Heart left ventricle (tissue), 16 donors: ENCODE data around the gene FYCO1. TPM values are rescaled to one million over a fixed set of nuclear protein-coding genes. Genes with fewer than 3 reads are reported as not detected.

ENCODE experiments used
- ATAC-seq, 4 donors: fragments of 200-7000 bp; cut with Tn5 transposase; one replicate each; pipeline ENCODE4 v1.9.1; 2020 to 2022; ENCODE audit warnings: moderate library complexity in 4 of 4, mild to moderate bottlenecking in 3 of 4, moderate number of reproducible peaks in 1 of 4
- DNase-seq, 5 donors: peaks; one replicate each; pipeline ENCODE4 v3.0.0-alpha.2; 2020
- H3K27ac ChIP-seq, 12 donors: fragments of 200-600 bp; sonication (generic) in 4 of 12; one replicate each; pipeline versions ENCODE4 v1.5.0 to v1.8.0; 2016 to 2022; ENCODE audit warnings: mild to moderate bottlenecking in 2 of 12
- H3K27me3 ChIP-seq, 9 donors: fragments of 200-600 bp; sonication (generic) in 2 of 9; one replicate each; pipeline versions ENCODE4 v1.5.1 to v1.8.0; 2016 to 2022; ENCODE audit warnings: mild to moderate bottlenecking in 3 of 9
- H3K36me3 ChIP-seq, 9 donors: fragments of 200-600 bp; sonication (generic) in 2 of 9; one replicate each; pipeline versions ENCODE4 v1.5.0 to v1.8.0; 2018 to 2022; ENCODE audit warnings: mild to moderate bottlenecking in 2 of 9
- H3K4me1 ChIP-seq, 12 donors: fragments of 200-600 bp; sonication (generic) in 4 of 12; one replicate each; pipeline versions ENCODE4 v1.5.0 to v1.8.0; 2016 to 2022; ENCODE audit warnings: mild to moderate bottlenecking in 3 of 12
- H3K4me3 ChIP-seq, 12 donors: fragments of 200-600 bp; sonication (generic) in 4 of 12; one replicate each; pipeline versions ENCODE4 v1.5.0 to v1.8.0; 2017 to 2022; ENCODE audit warnings: mild to moderate bottlenecking in 9 of 12, moderate library complexity in 4 of 12
- H3K9me3 ChIP-seq, 12 donors: fragments of 200-600 bp; sonication (generic) in 4 of 12; one replicate each; pipeline versions ENCODE4 v1.5.0 to v1.8.0; 2016 to 2022; ENCODE audit warnings: mild to moderate bottlenecking in 1 of 12
- CTCF ChIP-seq, 12 donors: fragments of 200-600 bp; sonication (generic) in 4 of 12; IDR thresholded peaks; one replicate each; pipeline versions ENCODE4 v1.5.0 to v1.8.0; 2018 to 2022; ENCODE audit warnings: antibody characterized with exemption in 12 of 12, mild to moderate bottlenecking in 5 of 12
- POLR2A ChIP-seq, 2 donors: fragments of 450-650 bp; IDR thresholded peaks; one replicate each; pipeline ENCODE4 v1.6.1; 2017; ENCODE audit warnings: antibody characterized with exemption in 2 of 2, mild to moderate bottlenecking in 2 of 2, moderate library complexity in 2 of 2
- WGBS, 4 donors: extraction: QIAGEN DNeasy Blood & Tissue Kit in 2 of 4; methylation state at CpG; one replicate each; pipeline versions ENCODE4 v1.1.5 to v1.1.7; 2013 to 2018; 5-methylcytosine and 5-hydroxymethylcytosine counted together
- intact Hi-C, 10 donors: fragments of 100-400 bp; cut with DNase I; formaldehyde crosslinking; loops; one replicate each; pipeline versions ENCODE4 v1.11.1 to v1.14.2; 2022
- polyA plus RNA-seq, 2 donors: library from polyadenylated mRNA; stranded (reverse); fragments of 200-250 nt; gene quantifications; one replicate each; pipeline ENCODE4 v1.2.3, GENCODE V29; 2013
- total RNA-seq, 9 donors: library from RNA; depleted of rRNA in 2 of 9; stranded (reverse); fragments of >200 nt in 2 of 9; fragmentation: NEBNext Ultra II Directional in 3 of 9; extraction: Animal tissue kit (Norgen Biotek cat#: 25700) in 3 of 9; gene quantifications; one replicate each; pipeline versions ENCODE4 v1.1.0 to v1.2.4, GENCODE V29; 2016 to 2023
- donor health status: ischemic (EF 13 %, LVEDD 7.1; RV severe dilation, severe dysfunction).
- donor health status: healthy with polysubstance abuse.
- donor health status: DM: no; HTN: yes; CAD: no.
- donor health status: DM: no; HTN: no; CAD: no.
- donor health status: ischemic (EF 25% LVEDD 6.9; RV normal size, moderate dysfunction).
- donor health status: ischemic (EF 25% LVEDD 5.7; RV mildly dilated, moderate dysfunction).
- donor health status: healthy.
- donor health status: DM: yes; HTN: yes; CAD: no.
- donor health status: ischemic (EF 35%, LVEDD 5.7; RV mildly dilated, moderate dysfunction).
- donor health status: nonischemic (EF 11% LVEDD 7.7; RV severe dilation, severe dysfunction).
- donor health status: DM: yes; HTN: yes; CAD: no.
- donor health status: PGD.
- donor health status: ischemic (EF 29% LVEDD 5.4; RV normal size, mild dysfunction).
- donor health status: nonischemic (EF 23%, LVEDD 6.1; RV moderate dilation, normal function).

FYCO1 gene
- total and polyA plus RNA-seq, 11 donors: 18.5 to 195 (median 139) TPM

GRCh38 chr3:46022909-46023785 is 27.5 kb upstream of the FYCO1 start:
- H3K4me3 ChIP-seq: no peak overlapping the region
- WGBS, 4 donors: 88 to 92% (median 91%) methylated on average over 34 of the region's 34 CpGs
- no peaks in the 10 kb centered on the region for H3K36me3 ChIP-seq
- no peak overlapping the region for H3K27ac ChIP-seq
- no peak for TF ChIP-seq CTCF (IDR thresholded peaks at IDR 0.05)
- TF ChIP-seq POLR2A (IDR thresholded peaks at IDR 0.05): no peak
- peaks cover 0 to 15% (median 6%) of the 10 kb centered on the region in 12 donors for H3K9me3 ChIP-seq
- no peaks in the 10 kb centered on the region for H3K4me1 ChIP-seq
- no peak for ATAC-seq
- intact Hi-C loops: no loop called here
- H3K27me3 ChIP-seq: no peaks in the 10 kb centered on the region
- DNase-seq: no peak

- TF ChIP-seq POLR2A (IDR thresholded peaks at IDR 0.05) (no peak), CTCF (IDR thresholded peaks at IDR 0.05) (no peak)
- Histone ChIP-seq H3K36me3 (no peaks in the 10 kb centered on the region), H3K4me3 (no peak overlapping the region), H3K27me3 (no peaks in the 10 kb centered on the region), H3K9me3 (no peaks in the 10 kb centered on the region), H3K27ac (no peak overlapping the region), H3K4me1 (peaks cover 0 to 5% (median 0%) of the 10 kb centered on the region in 12 donors)
- DNase-seq (no peak), ATAC-seq (no peak)
- WGBS, 4 donors: 97 to 99% (median 97%) methylated on average over 7 to 8 of the region's 8 CpGs
- intact Hi-C loops: no loop called here
These were observed 25.9 kb upstream of the FYCO1 start for GRCh38 chr3:46021516-46021915.

- H3K36me3 ChIP-seq: no peaks in the 10 kb centered on the region
- DNase-seq (no peak), ATAC-seq (no peak)
- TF ChIP-seq POLR2A (IDR thresholded peaks at IDR 0.05) (no peak), CTCF (IDR thresholded peaks at IDR 0.05) (no peak)
- WGBS, 4 donors: 93 to 96% (median 95%) methylated on average over 35 to 37 of the region's 37 CpGs
- no peaks in the 10 kb centered on the region for H3K27me3 ChIP-seq
- intact Hi-C loops: no loop called here
- no peaks in the 10 kb centered on the region for H3K9me3 ChIP-seq
- H3K4me1 ChIP-seq: peaks cover 0 to 5% (median 0%) of the 10 kb centered on the region in 12 donors
- no peak overlapping the region for H3K4me3 ChIP-seq
- no peak overlapping the region for H3K27ac ChIP-seq
These were observed 25.3 kb upstream of the FYCO1 start for GRCh38 chr3:46020766-46021510.

- no peak for TF ChIP-seq CTCF (IDR thresholded peaks at IDR 0.05)
- TF ChIP-seq POLR2A (IDR thresholded peaks at IDR 0.05): no peak
- peaks cover 0 to 5% (median 0%) of the 10 kb centered on the region in 12 donors for H3K4me1 ChIP-seq
- DNase-seq: no peak
- 90 to 100% (median 96%) methylated on average over 1 of the region's 1 CpG for WGBS, 4 donors
- no peak for ATAC-seq
- H3K4me3 ChIP-seq: no peak overlapping the region
- H3K9me3 ChIP-seq: no peaks in the 10 kb centered on the region
- H3K27me3 ChIP-seq: no peaks in the 10 kb centered on the region
- no peak overlapping the region for H3K27ac ChIP-seq
- H3K36me3 ChIP-seq: no peaks in the 10 kb centered on the region
- intact Hi-C loops: no loop called here
These were observed 24.1 kb upstream of the FYCO1 start for GRCh38 chr3:46019707-46020106.
